ENCODE results near the gene IQSEC1.
"Not testable (repeated sequence)": the region's sequence is repeated elsewhere in the genome, so short reads cannot be mapped to it uniquely, and the experiment has no call there.

The IQSEC1 gene

GRCh38 chr3:12856626-12857025 is 216.6 kb downstream of the IQSEC1 start:
- no peak for TF ChIP-seq CTCF (IDR thresholded peaks at IDR 0.05; ENCODE audit: extremely low read depth, insufficient read depth, missing control alignments)
- in situ Hi-C loops (cut with MboI; ENCODE audit: low pct_unique_long_range_greater_than_20kb, low sequenced_read_pairs, unreplicated experiment) = no loop called here
- no peak for DNase-seq (ENCODE audit: low spot score)

- TF ChIP-seq CTCF (IDR thresholded peaks at IDR 0.05; ENCODE audit: extremely low read depth, insufficient read depth, missing control alignments) = no peak
- in situ Hi-C loops (cut with MboI; ENCODE audit: low pct_unique_long_range_greater_than_20kb, low sequenced_read_pairs, unreplicated experiment) = no loop called here
- no peak for DNase-seq (ENCODE audit: low spot score)
These were observed 218.7 kb downstream of the IQSEC1 start for GRCh38 chr3:12854565-12854964.

GRCh38 chr3:12853847-12854246 is 219.4 kb downstream of the IQSEC1 start:
- DNase-seq (ENCODE audit: low spot score); in situ Hi-C loops (cut with MboI; ENCODE audit: low pct_unique_long_range_greater_than_20kb, low sequenced_read_pairs, unreplicated experiment): not testable (repeated sequence)

GRCh38 chr3:12852201-12852600 is 221.0 kb downstream of the IQSEC1 start:
- in situ Hi-C loops (cut with MboI; ENCODE audit: low pct_unique_long_range_greater_than_20kb, low sequenced_read_pairs, unreplicated experiment) = no loop called here
- no peak for TF ChIP-seq CTCF (IDR thresholded peaks at IDR 0.05; ENCODE audit: extremely low read depth, insufficient read depth, missing control alignments)

More at GRCh38 chr3:12852201-12852600, 221.0 kb downstream of the IQSEC1 start:
- no peak for DNase-seq (ENCODE audit: low spot score)
